Measurements from ENCODE around the gene SCLY. TPM values are rescaled to one million over a fixed set of nuclear protein-coding genes. Genes with fewer than 3 reads are reported as not detected.
A peak's percentile ranks its signal among the peaks of the same experiment; 100 is the strongest.

SCLY gene
- total and polyA plus RNA-seq, 12 donors: 8.3 to 14.5 (median 11.4) TPM

DNA sequence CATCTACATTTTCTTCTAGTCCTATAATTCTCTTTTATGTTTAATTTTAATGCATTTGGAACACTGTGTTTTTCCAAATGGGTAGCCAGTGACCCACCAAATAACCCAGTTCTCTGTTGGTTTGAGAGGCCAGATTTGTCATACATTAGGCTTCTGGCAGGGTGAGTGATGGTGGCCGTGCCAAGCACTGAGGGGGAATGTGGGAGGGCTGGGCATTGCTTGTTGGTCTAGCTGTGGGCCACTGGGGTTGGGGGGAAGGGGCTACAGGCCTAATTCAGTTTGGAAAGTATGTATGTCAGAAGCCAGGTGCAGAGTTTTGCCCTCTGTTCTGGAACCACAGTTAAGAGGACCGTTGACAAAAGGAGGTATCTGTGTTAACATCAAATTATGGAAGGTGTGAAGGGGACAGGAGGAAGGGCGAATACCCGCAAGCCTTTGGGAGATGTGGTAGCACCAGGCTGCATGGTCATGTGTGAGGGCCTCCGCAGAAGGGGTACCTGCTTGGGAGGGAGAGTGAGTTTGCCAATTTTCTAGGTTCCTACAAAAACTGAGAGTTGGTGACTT, 38.1 kb upstream of the SCLY start:
- no peaks in the 10 kb centered on the region for H3K9me3 ChIP-seq
- H3K36me3 ChIP-seq: peaks cover 0 to 71% (median 21%) of the 10 kb centered on the region in 9 donors
- no peak overlapping the region for H3K4me3 ChIP-seq
- no peak overlapping the region for H3K27ac ChIP-seq
- H3K4me1 ChIP-seq: peaks cover 0 to 18% (median 0%) of the 10 kb centered on the region in 9 donors
- intact Hi-C loops (cut with DNase I): no loop called here
- no peak for ATAC-seq
- TF ChIP-seq, protein P1, sequence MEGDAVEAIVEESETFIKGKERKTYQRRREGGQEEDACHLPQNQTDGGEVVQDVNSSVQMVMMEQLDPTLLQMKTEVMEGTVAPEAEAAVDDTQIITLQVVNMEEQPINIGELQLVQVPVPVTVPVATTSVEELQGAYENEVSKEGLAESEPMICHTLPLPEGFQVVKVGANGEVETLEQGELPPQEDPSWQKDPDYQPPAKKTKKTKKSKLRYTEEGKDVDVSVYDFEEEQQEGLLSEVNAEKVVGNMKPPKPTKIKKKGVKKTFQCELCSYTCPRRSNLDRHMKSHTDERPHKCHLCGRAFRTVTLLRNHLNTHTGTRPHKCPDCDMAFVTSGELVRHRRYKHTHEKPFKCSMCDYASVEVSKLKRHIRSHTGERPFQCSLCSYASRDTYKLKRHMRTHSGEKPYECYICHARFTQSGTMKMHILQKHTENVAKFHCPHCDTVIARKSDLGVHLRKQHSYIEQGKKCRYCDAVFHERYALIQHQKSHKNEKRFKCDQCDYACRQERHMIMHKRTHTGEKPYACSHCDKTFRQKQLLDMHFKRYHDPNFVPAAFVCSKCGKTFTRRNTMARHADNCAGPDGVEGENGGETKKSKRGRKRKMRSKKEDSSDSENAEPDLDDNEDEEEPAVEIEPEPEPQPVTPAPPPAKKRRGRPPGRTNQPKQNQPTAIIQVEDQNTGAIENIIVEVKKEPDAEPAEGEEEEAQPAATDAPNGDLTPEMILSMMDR (IDR thresholded peaks at IDR 0.05): no peak
- WGBS, 2 donors: 88 to 91% methylated on average over 5 of the region's 5 CpGs
- no peak for DNase-seq
- no peaks in the 10 kb centered on the region for H3K27me3 ChIP-seq

DNA sequence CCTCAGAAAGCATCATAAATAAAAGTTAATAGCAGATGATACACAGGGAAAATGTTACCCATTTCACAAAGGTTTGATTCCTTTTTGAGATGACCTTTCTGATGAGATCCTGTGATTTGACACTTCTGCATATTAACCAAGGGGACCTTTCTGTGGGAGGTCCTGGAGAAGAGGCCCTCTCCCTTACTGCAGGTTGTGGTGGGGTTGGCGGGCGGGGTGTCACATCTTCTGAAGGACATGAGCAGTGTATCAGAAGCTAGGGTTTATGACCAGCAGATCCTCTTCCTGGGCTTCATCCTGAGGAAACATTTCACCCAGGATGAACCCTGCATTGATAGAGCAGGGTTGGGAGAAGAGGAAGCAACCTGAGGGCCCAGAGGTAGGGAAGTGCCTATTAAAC, 37.2 kb upstream of the SCLY start:
- no peak overlapping the region for H3K4me3 ChIP-seq
- intact Hi-C loops (cut with DNase I): no loop called here
- H3K27ac ChIP-seq: no peak overlapping the region
- H3K4me1 ChIP-seq: peaks cover 0 to 18% (median 0%) of the 10 kb centered on the region in 9 donors
- TF ChIP-seq, protein P1 (IDR thresholded peaks at IDR 0.05): no peak
- no peaks in the 10 kb centered on the region for H3K27me3 ChIP-seq
- WGBS, 2 donors: 97% methylated on average over 2 of the region's 2 CpGs
- peaks cover 0 to 70% (median 21%) of the 10 kb centered on the region in 9 donors for H3K36me3 ChIP-seq
- DNase-seq (no peak), ATAC-seq (no peak)
- no peaks in the 10 kb centered on the region for H3K9me3 ChIP-seq

DNA sequence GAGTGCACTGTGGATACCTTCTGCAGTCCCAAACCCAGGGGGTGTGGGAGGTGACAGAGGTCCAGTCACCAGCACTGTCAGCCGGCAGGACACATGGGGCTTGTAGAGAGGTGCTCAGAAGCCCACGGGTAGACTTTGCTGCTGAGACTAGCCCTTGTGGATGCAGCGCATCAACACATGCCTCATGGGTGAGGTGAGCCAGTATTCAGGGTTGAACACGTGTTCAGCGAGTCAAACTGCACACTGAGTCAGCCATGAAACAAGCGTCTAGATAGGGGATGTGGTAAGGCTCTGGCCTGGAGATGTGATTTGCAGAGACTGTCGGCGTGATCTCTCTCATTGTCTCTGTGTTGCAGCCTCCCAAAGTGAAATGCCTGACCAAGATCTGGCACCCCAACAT, 35.8 kb upstream of the SCLY start:
- Histone ChIP-seq H3K27me3 (no peaks in the 10 kb centered on the region), H3K4me3 (no peak overlapping the region), H3K36me3 (peaks cover 0 to 63% (median 24%) of the 10 kb centered on the region in 9 donors), H3K9me3 (no peaks in the 10 kb centered on the region), H3K27ac (no peak overlapping the region), H3K4me1 (peaks cover 0 to 18% (median 0%) of the 10 kb centered on the region in 9 donors)
- peak in 1 of 8 donors; percentile 18 for ATAC-seq
- TF ChIP-seq, protein P1 (IDR thresholded peaks at IDR 0.05): no peak
- intact Hi-C loops (cut with DNase I): no loop called here
- 83 to 92% methylated on average over 8 of the region's 8 CpGs for WGBS, 2 donors
- DNase-seq: no peak

DNA sequence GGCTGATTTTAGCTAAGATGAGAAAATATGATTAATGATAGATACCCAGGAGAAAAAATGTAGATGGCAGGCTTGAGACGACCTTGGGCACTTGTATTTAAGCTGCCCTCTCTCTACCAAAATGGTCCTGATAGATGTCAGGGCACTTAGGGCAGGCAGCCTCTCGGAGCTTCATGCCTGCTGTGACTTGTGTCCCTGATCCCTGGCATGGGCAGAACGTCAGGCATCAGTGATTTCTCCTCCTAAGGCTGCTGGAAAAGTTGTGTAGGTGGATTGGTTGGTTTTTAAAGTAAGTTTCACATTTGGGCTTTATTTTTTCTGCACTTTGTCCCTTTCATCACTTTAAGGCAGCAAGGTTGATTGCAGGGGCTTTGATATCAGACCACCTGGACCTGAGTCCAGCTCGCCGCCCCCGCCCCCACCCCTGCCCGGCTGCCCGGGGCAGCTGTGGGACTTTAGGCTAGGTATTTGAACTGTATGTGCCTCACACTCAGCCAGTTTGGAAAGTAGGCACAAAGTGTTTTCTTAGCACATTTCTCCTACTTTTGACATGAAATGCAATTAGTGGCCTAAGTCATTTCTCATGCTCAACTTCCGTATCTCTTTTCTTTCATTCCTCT, 35.0 kb upstream of the SCLY start:
- H3K9me3 ChIP-seq: no peaks in the 10 kb centered on the region
- H3K27me3 ChIP-seq: no peaks in the 10 kb centered on the region
- WGBS, 2 donors: 90 to 91% methylated on average over 9 of the region's 9 CpGs
- no peak for DNase-seq
- H3K4me1 ChIP-seq: peaks cover 0 to 18% (median 0%) of the 10 kb centered on the region in 9 donors
- TF ChIP-seq, protein P1 (IDR thresholded peaks at IDR 0.05): no peak
- ATAC-seq: no peak
- no peak overlapping the region for H3K27ac ChIP-seq
- no peak overlapping the region for H3K4me3 ChIP-seq
- H3K36me3 ChIP-seq: peaks cover 0 to 63% (median 32%) of the 10 kb centered on the region in 9 donors
- intact Hi-C loops (cut with DNase I): no loop called here

All from heart right ventricle (tissue), 16 donors.